Activated CD4-positive, alpha-beta T cell treated with anti-CD3 and anti-CD28 coated beads, Interleukin-2, amount 50 U/mL, for 4 hours (primary cell): ENCODE measurements around the gene KRTAP19-8.

ENCODE experiments used
- DNase-seq, 2 experiments: peaks; one replicate each; pipeline ENCODE4 v3.0.0-alpha.2; 2020

Gene KRTAP19-8

GRCh38 chr21:31038376-31038775, at the start of gene KRTAP19-8:
Gene KRTAP19-8, minus strand, starts transcription at chr21:31038476. Its CDS starts 33 bp downstream, at chr21:31038443.
- no peak for DNase-seq

- DNase-seq = no peak
Measured at GRCh38 chr21:31087639-31088473, 49.6 kb upstream of the KRTAP19-8 start.

- no peak for DNase-seq
Measured at GRCh38 chr21:31084689-31085088, 46.4 kb upstream of the KRTAP19-8 start.

- DNase-seq = no peak
Measured at GRCh38 chr21:31078796-31079195, 40.5 kb upstream of the KRTAP19-8 start.

- DNase-seq = no peak
Measured at GRCh38 chr21:31078216-31078615, 39.9 kb upstream of the KRTAP19-8 start.

GRCh38 chr21:31075848-31076247, 37.6 kb upstream of the KRTAP19-8 start:
- DNase-seq = no peak

GRCh38 chr21:31072533-31072932, 34.3 kb upstream of the KRTAP19-8 start:
- DNase-seq = no peak

- DNase-seq = no peak
Measured at GRCh38 chr21:31064803-31065202, 26.5 kb upstream of the KRTAP19-8 start.

- no peak for DNase-seq
Measured at GRCh38 chr21:31052489-31053142, 14.3 kb upstream of the KRTAP19-8 start.

- DNase-seq = no peak
Measured at GRCh38 chr21:31050577-31051157, 12.4 kb upstream of the KRTAP19-8 start.

GRCh38 chr21:31045841-31046240, 7.6 kb upstream of the KRTAP19-8 start:
- DNase-seq = no peak

GRCh38 chr21:31043471-31043870, 5.2 kb upstream of the KRTAP19-8 start:
- DNase-seq = no peak

GRCh38 chr21:31042080-31042464, 3.8 kb upstream of the KRTAP19-8 start:
- no peak for DNase-seq

GRCh38 chr21:31041295-31042079, 3.2 kb upstream of the KRTAP19-8 start:
- no peak for DNase-seq

GRCh38 chr21:31034378-31034777, 3.9 kb downstream of the KRTAP19-8 start:
- DNase-seq = no peak

GRCh38 chr21:31030367-31031106, 7.7 kb downstream of the KRTAP19-8 start:
- DNase-seq = no peak

- no peak for DNase-seq
Measured at GRCh38 chr21:31023680-31024079, 14.6 kb downstream of the KRTAP19-8 start.

- DNase-seq = no peak
Measured at GRCh38 chr21:31022306-31022705, 16.0 kb downstream of the KRTAP19-8 start.

- no peak for DNase-seq
Measured at GRCh38 chr21:31018232-31018631, 20.0 kb downstream of the KRTAP19-8 start.

GRCh38 chr21:31014891-31015290, 23.4 kb downstream of the KRTAP19-8 start:
- DNase-seq = no peak

GRCh38 chr21:31012133-31013089, 25.9 kb downstream of the KRTAP19-8 start:
- DNase-seq = no peak
